ENCODE measurements around the gene EPSTI1.

- TF ChIP-seq SUZ12 (IDR thresholded peaks at IDR 0.05; ENCODE audit: unreplicated experiment) = no peak
- TF ChIP-seq CREM (IDR thresholded peaks at IDR 0.05; ENCODE audit: low read depth) = no peak
- no peak for TF ChIP-seq CTCF (IDR thresholded peaks at IDR 0.05 in 2 of 3, conservative IDR thresholded peaks at IDR 0.05 in 1 of 3; ENCODE audit: control insufficient read depth in 2 of 3, extremely low read depth in 1 of 3, insufficient read depth in 1 of 3, low read depth in 3 of 3, low read length in 3 of 3)
- no peak for TF ChIP-seq YY1 (IDR thresholded peaks at IDR 0.05; ENCODE audit: low read depth, low read length)
- TF ChIP-seq ETV6 (conservative IDR thresholded peaks at IDR 0.05 in 1 of 2, IDR thresholded peaks at IDR 0.05 in 1 of 2; ENCODE audit: borderline replicate concordance in 1 of 2, low read depth in 1 of 2) = no peak
- no peak for TF ChIP-seq ZNF207 (IDR thresholded peaks at IDR 0.05; ENCODE audit: borderline replicate concordance)
Observed at GRCh38 chr13:43022934-43023288, 30.9 kb upstream of the EPSTI1 start.

All from GM12878 (cell line).